GM21390 (cell line): ENCODE measurements around the gene IL26.

Source experiments
- ATAC-seq: cut with Tn5 transposase; IDR thresholded peaks from one replicate; pipeline ENCODE4 v1.9.1; 2021; ENCODE audit not compliant: unreplicated experiment

The IL26 gene

GRCh38 chr12:68225576-68226476 lies at the start of gene IL26:
Gene IL26 (minus strand): TSS chr12:68225810. CDS start chr12:68225756, 54 bp downstream.
- ATAC-seq, result no peak

- no peak for ATAC-seq
Measured at GRCh38 chr12:68272732-68273131, 47.1 kb upstream of the IL26 start.

- ATAC-seq, result no peak
Measured at GRCh38 chr12:68271346-68271745, 45.7 kb upstream of the IL26 start.

- no peak for ATAC-seq
Measured at GRCh38 chr12:68270358-68270757, 44.7 kb upstream of the IL26 start.

- no peak for ATAC-seq
Measured at GRCh38 chr12:68269779-68270178, 44.2 kb upstream of the IL26 start.

- no peak for ATAC-seq
Measured at GRCh38 chr12:68268967-68269366, 43.4 kb upstream of the IL26 start.

- ATAC-seq, result no peak
Measured at GRCh38 chr12:68267892-68268396, 42.3 kb upstream of the IL26 start.

GRCh38 chr12:68264857-68265256 lies 39.2 kb upstream of the IL26 start:
- ATAC-seq, result no peak

- no peak for ATAC-seq
Measured at GRCh38 chr12:68264158-68264855, 38.7 kb upstream of the IL26 start.

GRCh38 chr12:68263366-68263765 lies 37.8 kb upstream of the IL26 start:
- ATAC-seq, result no peak

GRCh38 chr12:68261896-68262295 lies 36.3 kb upstream of the IL26 start:
- ATAC-seq, result no peak

- ATAC-seq, result no peak
Measured at GRCh38 chr12:68260153-68260552, 34.5 kb upstream of the IL26 start.

- ATAC-seq, result no peak
Measured at GRCh38 chr12:68259318-68259940, 33.8 kb upstream of the IL26 start.

GRCh38 chr12:68253504-68253903 lies 27.9 kb upstream of the IL26 start, which contains the start of gene IL22:
Gene IL22 (minus strand): TSS chr12:68253604. CDS start chr12:68253448, 156 bp downstream.
- ATAC-seq, result no peak

GRCh38 chr12:68252077-68252476 lies 26.5 kb upstream of the IL26 start:
- ATAC-seq, result no peak

GRCh38 chr12:68250454-68250853 lies 24.8 kb upstream of the IL26 start:
- ATAC-seq, result no peak

- ATAC-seq, result no peak
Measured at GRCh38 chr12:68247785-68248184, 22.2 kb upstream of the IL26 start.

- ATAC-seq, result no peak
Measured at GRCh38 chr12:68246350-68246749, 20.7 kb upstream of the IL26 start.

- ATAC-seq, result no peak
Measured at GRCh38 chr12:68245180-68246021, 19.8 kb upstream of the IL26 start.

- ATAC-seq, result no peak
Measured at GRCh38 chr12:68242777-68243176, 17.2 kb upstream of the IL26 start.

- ATAC-seq, result peak; percentile 96
Measured at GRCh38 chr12:68240975-68241374, 15.4 kb upstream of the IL26 start.
